Gastrocnemius medialis (tissue), 4 donors: ENCODE results near the gene DRG1.

Experiments used
- CTCF ChIP-seq, 5 experiments: fragments of 450-650 bp in 3 of 5; fragments of 200-600 bp in 2 of 5; sonication (generic) in 2 of 5; IDR thresholded peaks in 4 of 5; conservative IDR thresholded peaks in 1 of 5; 1 replicate in 4 of 5; 2 replicates in 1 of 5; pipeline ENCODE4 v1.5.1; 2016 to 2019; ENCODE audit warnings: antibody characterized with exemption in 5 of 5, mild to moderate bottlenecking in 3 of 5, moderate library complexity in 3 of 5
- POLR2A ChIP-seq, 2 donors: fragments of 450-650 bp; IDR thresholded peaks; one replicate each; pipeline ENCODE4 v1.6.1; 2017; ENCODE audit warnings: antibody characterized with exemption in 2 of 2, mild to moderate bottlenecking in 2 of 2, moderate library complexity in 2 of 2

GRCh38 chr22:31451709-31452571 lies 52.5 kb downstream of the DRG1 start:
- TF ChIP-seq CTCF (IDR thresholded peaks at IDR 0.05 in 4 of 5, conservative IDR thresholded peaks at IDR 0.05 in 1 of 5) = peak in 1 of 5 experiments; percentile 21
- TF ChIP-seq POLR2A (IDR thresholded peaks at IDR 0.05) = no peak
